Measurements from ENCODE around the gene PTER.

GRCh38 chr10:16408379-16408778 lies 28.4 kb upstream of the PTER start:
- TF ChIP-seq CTCF (IDR thresholded peaks at IDR 0.05; ENCODE audit: low read depth, low read length) (no peak), EZH2phosphoT487 (IDR thresholded peaks at IDR 0.05; ENCODE audit: low read depth) (no peak)
